HG03521 (cell line): ENCODE measurements around the gene ARHGEF9.

Experiments
- ATAC-seq: cut with Tn5 transposase; IDR thresholded peaks from one replicate; pipeline ENCODE4 v1.9.1; 2021; ENCODE audit warnings: mild to moderate bottlenecking, moderate library complexity; ENCODE audit not compliant: unreplicated experiment

The ARHGEF9 gene

GRCh38 chrX:63746715-63747114 is 38.3 kb downstream of the ARHGEF9 start:
- no peak for ATAC-seq

- peak; percentile 97 for ATAC-seq
Measured at GRCh38 chrX:63746278-63746677, 38.7 kb downstream of the ARHGEF9 start.

DNA sequence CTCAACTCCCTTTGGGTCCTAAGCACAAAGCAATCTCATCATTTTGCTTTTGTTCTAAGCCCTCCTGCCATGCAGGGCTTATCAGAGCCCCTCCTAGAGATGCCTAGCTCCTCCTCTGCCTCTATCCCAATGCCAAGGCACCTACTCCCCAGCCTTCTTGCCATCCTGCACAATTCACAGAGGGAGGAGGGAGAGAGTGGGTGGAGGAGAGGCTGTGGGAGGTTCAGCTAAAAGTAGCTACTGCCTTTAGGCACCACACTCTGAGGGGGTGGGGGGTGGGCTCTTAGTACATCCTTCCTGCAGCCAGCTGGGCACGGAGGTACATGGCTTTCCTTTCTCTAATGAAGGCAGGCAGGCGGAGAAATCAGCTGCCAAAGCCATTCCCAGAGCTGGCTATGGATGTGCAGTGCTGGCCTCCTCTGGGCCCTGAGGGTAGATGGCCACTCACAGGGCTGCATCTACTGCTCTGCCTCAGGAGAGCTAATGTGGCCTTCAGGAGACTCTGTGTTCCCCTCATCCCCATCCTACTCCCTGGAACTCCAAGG is 40.1 kb downstream of the ARHGEF9 start:
- ATAC-seq: no peak

DNA sequence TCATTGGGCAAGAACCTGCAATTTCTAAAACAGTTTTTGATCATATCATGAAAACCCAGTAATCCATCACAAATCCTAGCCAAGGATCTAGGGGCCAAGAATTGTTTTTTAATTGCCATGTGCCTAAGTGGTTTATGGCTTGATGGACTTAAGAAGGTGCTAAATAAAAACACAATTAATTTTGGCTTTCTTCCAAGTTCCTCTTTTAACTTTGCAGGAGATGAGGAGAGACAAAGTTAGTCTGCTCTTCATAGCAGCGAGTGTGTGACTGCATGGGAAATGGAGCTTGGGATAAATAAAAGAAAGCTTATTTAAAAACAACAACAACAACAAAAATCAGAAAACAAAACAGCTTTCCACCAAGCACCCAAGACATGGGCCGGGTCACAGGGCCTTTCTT is 41.4 kb downstream of the ARHGEF9 start:
- ATAC-seq: no peak

DNA sequence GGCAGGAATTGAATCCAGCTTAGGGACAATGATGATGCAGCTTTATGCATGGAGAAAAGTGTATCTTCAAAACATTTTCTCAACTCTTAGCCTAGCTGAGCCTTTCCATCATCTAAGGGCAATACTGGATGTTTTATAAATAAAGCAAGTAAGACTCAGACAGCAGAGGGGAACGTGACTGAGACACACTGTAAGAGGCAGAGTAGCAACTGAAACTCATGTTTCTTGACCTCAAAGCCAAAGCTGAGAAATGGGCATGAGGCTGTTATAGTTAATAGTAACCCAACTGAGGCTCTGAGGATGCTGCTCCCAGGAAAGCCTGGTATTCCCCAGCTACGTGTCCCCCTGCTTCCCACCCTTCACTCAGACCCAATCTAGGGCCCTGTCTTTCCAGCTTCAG is 44.6 kb downstream of the ARHGEF9 start:
- peak; percentile 75 for ATAC-seq

DNA sequence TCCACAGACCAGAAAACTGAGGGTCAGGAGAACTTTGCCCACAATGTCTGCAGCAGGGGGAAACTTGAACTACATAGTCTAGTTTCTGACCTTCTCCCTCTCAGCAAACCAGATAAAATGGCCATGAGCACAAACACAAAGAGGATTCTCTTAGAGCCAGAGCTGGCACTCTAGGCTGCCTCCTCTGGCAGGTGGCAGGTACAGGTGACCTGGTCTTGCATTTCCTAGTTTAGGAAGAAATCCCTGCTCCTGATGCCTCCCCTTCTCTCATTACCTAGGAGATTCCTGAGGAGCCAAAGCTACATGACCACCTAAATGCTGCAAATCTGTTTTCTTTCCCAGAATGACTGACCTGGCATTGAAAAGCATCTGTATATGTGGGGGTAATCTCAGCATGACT is 45.1 kb downstream of the ARHGEF9 start:
- ATAC-seq: peak; percentile 20

- no peak for ATAC-seq
Measured at GRCh38 chrX:63738696-63739095, 46.3 kb downstream of the ARHGEF9 start.

GRCh38 chrX:63737131-63737921 is 47.7 kb downstream of the ARHGEF9 start:
- no peak for ATAC-seq

DNA sequence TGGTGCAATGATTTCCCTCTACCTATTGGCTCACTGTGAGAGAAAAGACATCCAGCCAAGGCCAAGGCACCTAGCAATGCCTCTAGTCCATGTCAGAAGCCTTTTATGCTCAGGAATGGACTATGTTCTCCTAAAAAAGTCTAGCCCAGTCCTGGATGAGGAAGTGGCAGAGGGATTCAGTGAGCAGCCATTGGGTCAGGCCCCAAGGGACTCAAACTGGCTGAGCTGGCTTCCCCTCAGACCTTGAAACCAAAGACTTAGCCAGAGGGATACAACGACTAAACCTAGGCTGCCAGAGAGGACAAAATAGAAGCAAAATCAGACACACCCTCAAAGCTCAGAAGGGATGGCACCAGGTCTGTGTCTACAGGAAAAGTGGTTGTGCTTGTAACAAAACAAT is 49.1 kb downstream of the ARHGEF9 start:
- no peak for ATAC-seq

GRCh38 chrX:63720293-63720692 is 64.7 kb downstream of the ARHGEF9 start:
- no peak for ATAC-seq

DNA sequence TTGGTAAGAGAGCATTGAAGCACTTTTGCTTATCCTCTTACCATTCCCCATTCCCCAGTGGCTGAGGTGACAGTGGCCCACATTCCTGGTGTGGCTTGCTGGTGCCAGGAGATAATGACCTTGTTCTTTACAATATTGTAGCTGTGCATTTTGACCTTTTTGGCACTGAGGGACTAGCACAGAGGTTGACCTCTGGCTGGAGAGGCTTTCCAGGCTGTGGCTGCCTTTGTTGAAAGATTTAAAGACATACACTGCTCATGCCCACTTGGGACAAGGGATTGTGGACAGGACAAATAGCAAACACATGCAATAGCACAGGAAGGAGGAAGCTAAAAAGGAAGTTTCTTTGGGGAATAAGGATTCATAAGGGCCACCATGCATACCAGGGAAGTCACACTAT is 65.4 kb downstream of the ARHGEF9 start:
- no peak for ATAC-seq

GRCh38 chrX:63718010-63718694 is 66.9 kb downstream of the ARHGEF9 start:
- ATAC-seq: peak; percentile 88

- ATAC-seq: no peak
Measured at GRCh38 chrX:63713526-63713925, 71.5 kb downstream of the ARHGEF9 start.

DNA sequence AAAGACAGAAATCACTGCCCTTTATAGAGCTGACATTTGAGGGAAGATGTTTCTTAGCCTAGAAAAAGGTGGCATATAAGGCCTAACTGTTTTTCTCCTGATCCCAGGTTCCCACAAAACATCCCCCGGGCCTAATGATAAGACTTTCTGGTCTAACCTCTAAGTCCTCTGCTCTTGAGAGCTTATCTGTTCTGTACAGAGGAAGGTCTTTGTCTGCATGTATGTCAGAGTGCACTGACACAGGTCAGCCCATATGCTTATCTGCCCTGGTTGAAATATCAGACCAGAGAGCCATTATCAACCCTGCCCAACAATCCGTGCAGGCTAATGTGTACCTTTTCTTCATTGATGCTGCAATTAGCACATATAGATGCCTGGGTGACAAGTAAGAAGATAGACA is 76.2 kb downstream of the ARHGEF9 start:
- no peak for ATAC-seq

DNA sequence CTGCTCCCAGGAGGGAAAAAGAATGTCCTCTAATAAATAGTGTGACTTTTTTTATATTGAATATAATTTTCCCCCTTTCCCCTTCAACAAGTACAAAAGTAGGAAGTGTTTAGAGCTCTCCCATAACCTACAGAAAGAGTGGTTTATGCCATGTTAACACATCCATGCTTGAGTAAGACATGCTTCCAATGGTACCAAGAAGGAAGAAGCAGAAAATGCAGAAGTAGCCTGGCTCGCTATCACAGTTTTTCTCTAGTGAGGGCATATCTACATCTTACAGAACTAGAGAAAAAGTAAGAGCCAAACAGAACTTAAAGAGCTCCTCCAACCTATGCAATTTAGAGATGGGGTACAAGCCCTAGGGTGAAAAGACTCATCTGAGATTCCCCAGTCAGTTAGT is 82.5 kb downstream of the ARHGEF9 start:
- no peak for ATAC-seq

GRCh38 chrX:63686878-63687714 is 97.9 kb downstream of the ARHGEF9 start:
- no peak for ATAC-seq

DNA sequence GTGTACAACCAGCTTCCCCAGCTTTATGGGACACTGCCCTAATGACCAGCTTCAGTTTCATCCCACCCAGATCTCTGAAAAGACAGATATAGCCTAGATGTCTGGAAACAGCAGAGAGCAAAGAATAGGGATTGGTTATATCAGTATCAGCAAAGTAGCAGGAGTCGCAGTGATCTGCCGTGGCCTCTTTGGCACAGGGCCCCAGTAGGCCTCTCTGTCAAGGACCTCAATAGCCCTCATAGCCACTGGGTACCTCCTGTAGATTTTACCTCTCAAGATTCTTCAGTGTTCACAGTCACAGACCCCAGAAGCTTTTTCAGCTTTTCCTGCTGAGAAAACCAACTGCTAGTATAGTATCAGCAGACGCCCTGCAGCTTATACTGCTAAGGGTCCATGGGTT is 104.6 kb downstream of the ARHGEF9 start:
- no peak for ATAC-seq

- ATAC-seq: no peak
Measured at GRCh38 chrX:63679432-63679831, 105.6 kb downstream of the ARHGEF9 start.

DNA sequence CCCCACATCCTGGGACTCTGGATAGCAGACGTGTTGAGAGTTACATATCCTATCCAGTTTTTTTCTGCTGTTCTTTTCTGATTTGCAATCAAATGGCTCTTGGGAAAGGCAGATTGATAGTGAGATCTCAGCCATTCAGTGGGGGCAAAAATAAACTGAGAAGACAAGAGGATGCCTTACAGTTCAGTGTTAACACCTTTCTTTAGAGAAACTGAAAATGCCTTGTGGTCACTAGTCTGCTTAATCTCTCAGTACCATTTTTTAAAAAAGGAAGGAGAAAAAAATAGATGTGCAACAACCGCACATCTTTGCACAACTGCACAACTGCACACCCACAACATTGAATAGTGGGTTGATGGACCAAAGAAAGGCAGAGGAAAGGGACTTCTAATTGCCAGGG is 109.3 kb downstream of the ARHGEF9 start:
- no peak for ATAC-seq

DNA sequence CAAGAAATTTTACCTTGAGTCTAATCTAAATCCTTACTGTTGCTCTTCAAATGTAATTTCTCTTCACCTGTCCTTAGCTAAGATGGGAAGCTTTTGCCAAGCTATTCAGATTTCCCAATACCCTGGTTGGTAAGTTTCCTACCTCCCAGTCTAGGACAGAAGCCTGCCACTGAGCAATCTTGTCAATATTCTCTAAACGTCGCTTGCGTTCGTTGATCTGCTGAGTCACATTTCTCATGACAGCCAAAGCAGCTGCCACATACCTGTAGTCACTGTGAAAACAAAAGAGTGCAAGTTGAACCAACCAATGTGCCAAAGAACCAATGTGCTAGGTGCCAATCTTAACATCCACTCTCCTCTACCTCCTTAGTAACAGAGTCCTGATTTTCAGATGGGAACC is 111.1 kb downstream of the ARHGEF9 start:
- no peak for ATAC-seq

- ATAC-seq: no peak
Measured at GRCh38 chrX:63664741-63665140, 120.3 kb downstream of the ARHGEF9 start.
